CD14-positive monocyte (primary cell): ENCODE results near the gene NOTCH1. TPM values are rescaled to one million over a fixed set of nuclear protein-coding genes. Genes with fewer than 3 reads are reported as not detected.

Source experiments
- DNase-seq, 3 donors: peaks; one replicate each; pipeline ENCODE4 v3.0.0-alpha.2; 2011 to 2022
- H2AFZ ChIP-seq: 2 replicates; pipeline ENCODE4 v1.6.0; 2012; ENCODE audit warnings: mild to moderate bottlenecking, low read depth, low read length, inconsistent platforms; ENCODE audit not compliant: insufficient read depth, poor library complexity, severe bottlenecking
- H3K27ac ChIP-seq, 2 donors: 1 replicate in 1 of 2; 2 replicates in 1 of 2; pipeline ENCODE4 v1.5.1; 2012 to 2013; ENCODE audit warnings: low read length in 2 of 2, control low read depth in 1 of 2, inconsistent platforms in 1 of 2, low read depth in 1 of 2, mild to moderate bottlenecking in 1 of 2
- H3K27me3 ChIP-seq, 2 donors: one replicate each; pipeline versions ENCODE4 v1.6.0 to v1.6.1; 2011 to 2013; ENCODE audit warnings: low read length in 2 of 2; ENCODE audit not compliant: control insufficient read depth in 2 of 2, insufficient read depth in 2 of 2
- H3K36me3 ChIP-seq, 2 donors: replicated peaks in 1 of 2; 1 replicate in 1 of 2; 2 replicates in 1 of 2; pipeline versions ENCODE4 v1.5.1 to v1.6.1; 2012 to 2013; ENCODE audit warnings: low read length in 2 of 2, control low read depth in 1 of 2, inconsistent platforms in 1 of 2, mild to moderate bottlenecking in 1 of 2; ENCODE audit not compliant: insufficient read depth in 2 of 2, control insufficient read depth in 1 of 2
- H3K4me1 ChIP-seq, 2 donors: 1 replicate in 1 of 2; 2 replicates in 1 of 2; pipeline versions ENCODE4 v1.5.1 to v1.6.1; 2012 to 2013; ENCODE audit warnings: low read length in 2 of 2, control low read depth in 1 of 2, inconsistent platforms in 1 of 2, mild to moderate bottlenecking in 1 of 2, moderate library complexity in 1 of 2; ENCODE audit not compliant: insufficient read depth in 2 of 2, control insufficient read depth in 1 of 2
- H3K4me2 ChIP-seq: replicated peaks from 2 replicates; pipeline ENCODE3; 2012; ENCODE audit warnings: low read length, moderate library complexity, mild to moderate bottlenecking; ENCODE audit not compliant: poor library complexity, severe bottlenecking; ENCODE audit errors: extremely low read depth
- H3K4me3 ChIP-seq, 3 experiments: fragments of 200-600 bp in 1 of 3; sonication (generic) in 1 of 3; replicated peaks in 1 of 3; 1 replicate in 2 of 3; 2 replicates in 1 of 3; pipeline ENCODE4 v1.5.1; 2011 to 2013; ENCODE audit warnings: low read length in 3 of 3, mild to moderate bottlenecking in 3 of 3, control low read depth in 2 of 3, low read depth in 2 of 3, inconsistent platforms in 1 of 3, moderate library complexity in 1 of 3
- H3K79me2 ChIP-seq: 2 replicates; pipeline ENCODE4 v1.6.0; 2012; ENCODE audit warnings: mild to moderate bottlenecking, control low read depth, inconsistent platforms, low read length, moderate library complexity; ENCODE audit not compliant: insufficient read depth
- H3K9ac ChIP-seq: 2 replicates; pipeline ENCODE4 v1.6.0; 2017; ENCODE audit warnings: low read length, mild to moderate bottlenecking; ENCODE audit not compliant: insufficient read depth, poor library complexity, severe bottlenecking
- H3K9me3 ChIP-seq, 2 donors: replicated peaks in 1 of 2; 1 replicate in 1 of 2; 2 replicates in 1 of 2; pipeline versions ENCODE4 v1.5.1 to v1.6.1; 2012 to 2013; ENCODE audit warnings: low read length in 2 of 2, control low read depth in 1 of 2; ENCODE audit not compliant: control insufficient read depth in 1 of 2, insufficient read depth in 1 of 2
- H4K20me1 ChIP-seq: 2 replicates; pipeline ENCODE4 v1.6.0; 2012; ENCODE audit warnings: mild to moderate bottlenecking, low read length, control low read depth, moderate library complexity; ENCODE audit not compliant: insufficient read depth
- H3K27ac Mint-ChIP-seq, 7 donors: one replicate each; pipeline ENCODE4 v1.8.0; 2020; ENCODE audit warnings: mild to moderate bottlenecking in 7 of 7, mixed read lengths in 7 of 7, moderate library complexity in 6 of 7, inconsistent platforms in 2 of 7
- H3K27me3 Mint-ChIP-seq, 3 donors: one replicate each; pipeline ENCODE4 v1.8.0; 2021 to 2022; ENCODE audit warnings: low read depth in 3 of 3, mild to moderate bottlenecking in 3 of 3, mixed read lengths in 3 of 3, moderate library complexity in 3 of 3, inconsistent platforms in 1 of 3
- H3K36me3 Mint-ChIP-seq, 2 donors: one replicate each; pipeline ENCODE4 v1.8.0; 2020; ENCODE audit warnings: mixed read lengths in 2 of 2, inconsistent platforms in 1 of 2, mild to moderate bottlenecking in 1 of 2
- H3K4me1 Mint-ChIP-seq: one replicate; pipeline ENCODE4 v1.8.0; 2020; ENCODE audit warnings: mild to moderate bottlenecking, mixed read lengths
- H3K4me3 Mint-ChIP-seq, 2 donors: one replicate each; pipeline ENCODE4 v1.8.0; 2020; ENCODE audit warnings: mild to moderate bottlenecking in 2 of 2, mixed read lengths in 2 of 2, moderate library complexity in 1 of 2
- H3K9me3 Mint-ChIP-seq, 7 donors: one replicate each; pipeline ENCODE4 v1.8.0; 2020 to 2022; ENCODE audit warnings: mixed read lengths in 7 of 7, mild to moderate bottlenecking in 6 of 7, moderate library complexity in 6 of 7, inconsistent platforms in 2 of 7
- WGBS: methylation state at CpG from one replicate; pipeline ENCODE4 v1.1.5; 2013; ENCODE audit warnings: missing lambda C conversion rate; ENCODE audit not compliant: insufficient coverage; 5-methylcytosine and 5-hydroxymethylcytosine counted together
- intact Hi-C, 2 donors: fragments of 100-400 bp; cut with micrococcal nuclease; formaldehyde crosslinking; loops; one replicate each; pipeline versions ENCODE4 v1.15.0 to v1.15.1; 2023
- polyA plus RNA-seq, 3 donors: library from polyadenylated mRNA; depleted of rRNA in 1 of 3; unstranded in 2 of 3; stranded (reverse) in 1 of 3; fragments of 300-500 nt in 2 of 3; fragments of >200 nt in 1 of 3; fragmentation: Illumina TruSeq in 2 of 3; gene quantifications; 1 replicate in 2 of 3; 2 replicates in 1 of 3; pipeline ENCODE4 v1.2.3, GENCODE V29; 2012 to 2021
- TF ChIP-seq, protein P1 (sequence below): fragments of 200-600 bp; IDR thresholded peaks from one replicate; pipeline ENCODE4 v1.8.0; 2022; ENCODE audit warnings: antibody characterized with exemption, mild to moderate bottlenecking

Gene NOTCH1
- polyA plus RNA-seq, 3 donors = 1.4 to 33.0 (median 2.2) TPM

DNA sequence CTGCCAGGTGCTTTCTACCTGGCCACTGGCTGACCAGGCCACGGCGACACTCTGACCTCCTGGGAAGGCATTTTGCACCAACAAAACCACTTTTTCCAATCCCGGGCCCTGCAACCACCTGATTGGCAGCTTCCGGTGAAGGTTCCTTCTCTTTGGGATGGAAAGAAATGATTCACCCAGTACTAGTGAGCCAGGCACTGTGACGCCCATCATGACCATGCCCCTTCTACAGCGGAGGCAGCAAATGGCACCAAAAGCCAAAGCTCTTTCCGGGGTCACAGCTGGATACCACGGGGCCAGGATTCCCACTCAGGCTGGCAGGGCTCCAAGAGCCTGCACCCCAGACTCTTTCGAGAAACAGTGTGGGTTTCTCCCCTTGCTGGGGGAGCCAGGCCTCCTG, 4.7 kb downstream of the NOTCH1 start:
- Histone ChIP-seq H3K4me2 (no peak overlapping the region), H3K79me2 (peaks cover 89% of the 10 kb centered on the region), H2AFZ (no peak overlapping the region), H3K9ac (peak overlapping the region; percentile 7), H3K4me1 (peaks cover 52 to 74% of the 10 kb centered on the region in 2 donors), H3K9me3 (no peaks in the 10 kb centered on the region), H3K36me3 (peaks cover 38 to 49% of the 10 kb centered on the region in 2 donors), H3K27me3 (no peaks in the 10 kb centered on the region), H3K27ac (peak overlapping the region in 1 of 2 donors; percentile 95), H3K4me3 (peak overlapping the region in 1 of 3 experiments; percentile 67), H4K20me1 (peaks cover 92% of the 10 kb centered on the region)
- 75% methylated on average over 8 of the region's 9 CpGs for WGBS
- Mint-ChIP-seq H3K27ac (peak overlapping the region in 6 of 7 donors; percentile 14 to 96 (median 95)), H3K4me1 (peaks cover 60% of the 10 kb centered on the region), H3K36me3 (peaks cover 48 to 68% of the 10 kb centered on the region in 2 donors), H3K9me3 (peaks cover 0 to 2% (median 0%) of the 10 kb centered on the region in 7 donors), H3K4me3 (no peak overlapping the region), H3K27me3 (peaks cover 2 to 7% (median 2%) of the 10 kb centered on the region in 3 donors)
- TF ChIP-seq, protein P1, sequence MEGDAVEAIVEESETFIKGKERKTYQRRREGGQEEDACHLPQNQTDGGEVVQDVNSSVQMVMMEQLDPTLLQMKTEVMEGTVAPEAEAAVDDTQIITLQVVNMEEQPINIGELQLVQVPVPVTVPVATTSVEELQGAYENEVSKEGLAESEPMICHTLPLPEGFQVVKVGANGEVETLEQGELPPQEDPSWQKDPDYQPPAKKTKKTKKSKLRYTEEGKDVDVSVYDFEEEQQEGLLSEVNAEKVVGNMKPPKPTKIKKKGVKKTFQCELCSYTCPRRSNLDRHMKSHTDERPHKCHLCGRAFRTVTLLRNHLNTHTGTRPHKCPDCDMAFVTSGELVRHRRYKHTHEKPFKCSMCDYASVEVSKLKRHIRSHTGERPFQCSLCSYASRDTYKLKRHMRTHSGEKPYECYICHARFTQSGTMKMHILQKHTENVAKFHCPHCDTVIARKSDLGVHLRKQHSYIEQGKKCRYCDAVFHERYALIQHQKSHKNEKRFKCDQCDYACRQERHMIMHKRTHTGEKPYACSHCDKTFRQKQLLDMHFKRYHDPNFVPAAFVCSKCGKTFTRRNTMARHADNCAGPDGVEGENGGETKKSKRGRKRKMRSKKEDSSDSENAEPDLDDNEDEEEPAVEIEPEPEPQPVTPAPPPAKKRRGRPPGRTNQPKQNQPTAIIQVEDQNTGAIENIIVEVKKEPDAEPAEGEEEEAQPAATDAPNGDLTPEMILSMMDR = no peak
- intact Hi-C loops = no loop called here
- no peak for DNase-seq

DNA sequence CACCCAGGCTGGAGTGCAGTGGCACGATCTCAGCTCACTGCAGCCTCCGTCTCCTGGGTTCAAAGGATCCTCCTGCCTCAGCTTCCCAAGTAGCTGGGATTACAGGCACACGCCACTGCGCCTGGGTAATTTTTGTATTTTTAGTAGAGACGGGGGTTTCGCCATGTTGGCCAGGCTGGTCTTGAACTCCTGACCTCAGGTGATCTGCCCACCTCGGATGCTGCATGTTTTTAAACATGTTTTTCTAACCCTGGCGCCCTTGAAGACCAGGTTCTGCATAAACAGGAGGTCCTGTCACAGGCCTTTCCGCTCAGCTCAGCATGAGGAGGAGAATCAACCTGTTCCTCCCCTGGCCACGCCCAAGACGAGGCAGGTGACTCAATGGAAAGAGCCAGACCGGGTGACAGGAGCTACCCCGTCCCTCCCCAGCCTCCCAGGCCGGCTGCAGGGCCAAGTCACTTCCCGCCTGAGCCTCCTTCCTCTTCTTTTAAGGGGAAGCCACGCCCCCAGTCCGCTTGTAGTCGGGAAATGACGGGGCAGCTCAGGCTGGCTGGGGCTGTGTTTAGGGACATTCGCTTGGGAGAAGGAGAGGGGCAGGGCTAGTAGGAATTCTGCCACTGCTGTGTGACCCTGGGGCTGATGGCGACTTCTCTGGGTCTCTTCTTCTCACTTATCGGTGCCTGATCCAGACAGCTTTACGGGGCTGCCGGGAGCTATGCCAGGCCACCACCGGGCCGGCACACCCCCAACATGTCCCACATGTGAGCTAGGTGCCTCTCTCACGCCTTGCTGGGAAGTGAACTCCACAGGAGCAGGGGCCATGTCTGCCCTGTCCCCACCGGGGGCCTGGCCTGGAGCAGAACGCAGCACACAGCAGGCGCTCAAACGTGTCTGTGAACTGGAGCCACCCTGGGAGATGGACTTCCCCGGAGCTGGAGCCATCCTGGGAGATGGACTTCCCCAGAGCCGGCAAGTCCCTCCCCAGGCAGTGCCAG, 6.1 kb downstream of the NOTCH1 start:
- Histone ChIP-seq H4K20me1 (peaks cover 96% of the 10 kb centered on the region), H3K79me2 (peaks cover 91% of the 10 kb centered on the region), H3K4me2 (peak overlapping the region; percentile 69), H3K27ac (peak overlapping the region; percentile 82 to 95), H3K36me3 (peaks cover 38 to 51% of the 10 kb centered on the region in 2 donors), H2AFZ (no peak overlapping the region), H3K9ac (peak overlapping the region; percentile 76), H3K4me1 (peaks cover 58 to 85% of the 10 kb centered on the region in 2 donors), H3K27me3 (no peaks in the 10 kb centered on the region), H3K4me3 (peak overlapping the region in 2 of 3 experiments; percentile 28 to 67), H3K9me3 (no peaks in the 10 kb centered on the region)
- 25% methylated on average over 30 of the region's 33 CpGs for WGBS
- TF ChIP-seq, protein P1 = no peak
- Mint-ChIP-seq H3K27ac (peak overlapping the region; percentile 94 to 96 (median 96)), H3K36me3 (peaks cover 48 to 68% of the 10 kb centered on the region in 2 donors), H3K27me3 (peaks cover 2 to 7% (median 2%) of the 10 kb centered on the region in 3 donors), H3K9me3 (peaks cover 0 to 2% (median 0%) of the 10 kb centered on the region in 7 donors), H3K4me3 (peak overlapping the region; percentile 71 to 86), H3K4me1 (peaks cover 60% of the 10 kb centered on the region)
- intact Hi-C loops = no loop called here
- peak; percentile 98 to 99 (median 99) for DNase-seq
